GM20000 (cell line): ENCODE data around the gene PAPPA2.

Experiments used
- DNase-seq: peaks from one replicate; pipeline ENCODE4 v3.0.0; 2012; ENCODE audit warnings: low spot score
- TF ChIP-seq, protein P1 (sequence below): IDR thresholded peaks from 2 replicates; pipeline ENCODE4 v1.5.1; 2012; ENCODE audit warnings: mild to moderate bottlenecking, control low read depth; ENCODE audit errors: extremely low read depth, missing control alignments

The PAPPA2 gene

DNA sequence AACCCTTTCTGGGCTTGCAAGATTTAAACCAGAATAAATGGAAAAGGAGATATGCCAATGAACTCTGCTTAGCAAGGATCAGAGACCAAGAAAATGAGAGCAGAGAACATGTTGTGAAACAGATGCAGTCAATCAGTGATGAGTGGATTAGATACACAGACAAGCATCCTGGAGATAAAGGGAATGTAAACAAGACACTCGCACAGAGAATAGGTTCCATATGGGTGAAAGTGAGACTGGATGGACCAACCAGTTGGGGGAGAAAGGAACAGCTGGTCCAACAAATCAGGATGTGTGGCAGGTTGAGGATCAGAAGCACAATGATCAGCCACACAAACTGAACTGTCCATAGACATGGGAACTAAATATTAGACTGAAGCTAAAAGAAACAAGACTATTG, 363.3 kb downstream of the PAPPA2 start:
- DNase-seq: no peak
- TF ChIP-seq, protein P1, sequence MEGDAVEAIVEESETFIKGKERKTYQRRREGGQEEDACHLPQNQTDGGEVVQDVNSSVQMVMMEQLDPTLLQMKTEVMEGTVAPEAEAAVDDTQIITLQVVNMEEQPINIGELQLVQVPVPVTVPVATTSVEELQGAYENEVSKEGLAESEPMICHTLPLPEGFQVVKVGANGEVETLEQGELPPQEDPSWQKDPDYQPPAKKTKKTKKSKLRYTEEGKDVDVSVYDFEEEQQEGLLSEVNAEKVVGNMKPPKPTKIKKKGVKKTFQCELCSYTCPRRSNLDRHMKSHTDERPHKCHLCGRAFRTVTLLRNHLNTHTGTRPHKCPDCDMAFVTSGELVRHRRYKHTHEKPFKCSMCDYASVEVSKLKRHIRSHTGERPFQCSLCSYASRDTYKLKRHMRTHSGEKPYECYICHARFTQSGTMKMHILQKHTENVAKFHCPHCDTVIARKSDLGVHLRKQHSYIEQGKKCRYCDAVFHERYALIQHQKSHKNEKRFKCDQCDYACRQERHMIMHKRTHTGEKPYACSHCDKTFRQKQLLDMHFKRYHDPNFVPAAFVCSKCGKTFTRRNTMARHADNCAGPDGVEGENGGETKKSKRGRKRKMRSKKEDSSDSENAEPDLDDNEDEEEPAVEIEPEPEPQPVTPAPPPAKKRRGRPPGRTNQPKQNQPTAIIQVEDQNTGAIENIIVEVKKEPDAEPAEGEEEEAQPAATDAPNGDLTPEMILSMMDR: no peak

DNA sequence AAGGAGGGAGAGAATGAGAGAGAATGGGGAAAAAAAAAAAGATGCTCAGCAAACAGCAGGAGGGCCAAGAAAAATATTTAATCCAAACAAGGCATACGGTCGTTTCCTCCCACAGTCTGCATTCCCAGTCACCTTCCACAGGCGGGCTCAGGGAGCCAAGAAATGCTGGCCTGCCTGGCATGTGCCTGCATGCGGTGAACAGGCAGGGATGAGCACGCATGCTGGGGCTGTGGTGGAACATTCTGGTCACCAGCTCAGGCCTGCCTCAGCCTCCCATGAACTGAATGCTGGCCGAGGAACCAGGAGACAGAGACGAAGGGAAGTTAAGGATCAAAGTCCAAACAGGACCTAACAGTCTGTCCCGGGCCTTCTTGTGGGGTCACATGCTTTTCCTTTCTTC, 366.3 kb downstream of the PAPPA2 start:
- no peak for DNase-seq
- TF ChIP-seq, protein P1: no peak

DNA sequence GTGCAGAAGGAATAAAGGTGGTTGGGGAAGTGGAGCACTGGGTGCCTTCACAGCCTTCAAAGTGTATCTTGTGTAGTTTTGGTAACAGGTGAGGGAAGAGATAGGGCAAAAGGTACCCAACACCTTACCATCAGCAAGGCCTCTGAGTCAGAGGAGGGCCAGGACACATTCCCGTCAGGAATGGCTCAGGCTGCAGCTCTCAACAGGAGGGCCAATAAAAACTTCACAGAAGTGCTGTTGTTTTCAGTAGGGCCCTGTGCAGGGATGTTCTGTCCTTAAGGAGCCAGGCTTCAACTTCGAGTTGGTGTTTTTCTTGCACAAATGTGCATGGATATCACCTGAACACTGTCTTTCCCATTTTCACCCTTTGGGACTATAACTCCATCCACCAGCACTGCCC, 368.2 kb downstream of the PAPPA2 start:
- TF ChIP-seq, protein P1: no peak
- no peak for DNase-seq

DNA sequence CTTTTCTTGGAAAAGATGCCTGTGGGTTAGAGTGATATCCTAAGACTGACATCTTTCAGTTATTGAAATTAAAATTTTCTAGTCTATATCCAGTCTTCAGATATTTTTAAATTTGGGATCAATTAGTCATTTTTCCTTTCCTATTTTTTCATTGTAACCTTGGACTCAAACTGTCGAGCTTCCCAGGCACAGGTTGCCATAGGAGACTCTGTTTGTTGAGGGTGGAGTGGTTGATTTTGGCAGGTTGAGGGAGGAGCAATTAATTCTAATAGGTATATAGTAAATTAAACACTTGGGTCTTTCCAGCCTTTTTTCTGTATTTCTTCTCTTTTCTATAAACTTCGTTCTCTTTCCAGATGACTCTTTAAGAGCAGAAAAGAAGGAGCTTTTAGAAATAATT, 374.7 kb downstream of the PAPPA2 start:
- DNase-seq: no peak
- TF ChIP-seq, protein P1: no peak

DNA sequence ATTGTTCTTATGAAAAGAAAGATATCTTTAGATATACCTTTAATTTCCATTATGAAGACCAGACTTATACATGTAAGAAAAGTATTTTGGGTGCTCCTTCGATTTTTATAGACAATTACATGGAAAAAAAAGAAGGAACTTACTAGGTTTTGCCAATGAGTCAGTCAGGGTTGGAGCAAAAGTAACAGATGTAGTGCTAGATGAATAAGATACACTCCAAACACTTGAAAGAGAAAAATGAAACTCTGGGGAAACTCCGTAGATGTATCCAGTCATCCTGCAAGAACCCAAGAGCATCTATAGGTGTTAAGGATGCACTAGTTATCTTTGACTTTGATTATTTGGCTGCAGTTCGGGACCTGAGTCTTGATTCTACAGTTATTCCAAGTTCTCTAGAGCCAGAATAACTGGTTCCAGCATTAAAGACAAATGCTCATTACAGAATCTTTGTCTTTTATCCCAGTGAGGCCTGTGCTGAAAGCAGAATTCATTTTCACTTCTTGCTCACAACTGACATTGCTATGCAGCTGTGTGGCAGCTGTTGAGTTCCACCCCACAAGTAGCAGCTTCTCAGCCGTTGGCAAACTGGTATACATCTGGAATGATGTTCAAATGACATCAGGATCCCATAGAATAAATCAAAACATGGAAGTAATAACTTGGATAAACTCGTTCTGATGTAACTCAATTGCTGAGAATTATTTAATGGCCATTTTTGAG, 375.5 kb downstream of the PAPPA2 start:
- no peak for DNase-seq
- TF ChIP-seq, protein P1: no peak

DNA sequence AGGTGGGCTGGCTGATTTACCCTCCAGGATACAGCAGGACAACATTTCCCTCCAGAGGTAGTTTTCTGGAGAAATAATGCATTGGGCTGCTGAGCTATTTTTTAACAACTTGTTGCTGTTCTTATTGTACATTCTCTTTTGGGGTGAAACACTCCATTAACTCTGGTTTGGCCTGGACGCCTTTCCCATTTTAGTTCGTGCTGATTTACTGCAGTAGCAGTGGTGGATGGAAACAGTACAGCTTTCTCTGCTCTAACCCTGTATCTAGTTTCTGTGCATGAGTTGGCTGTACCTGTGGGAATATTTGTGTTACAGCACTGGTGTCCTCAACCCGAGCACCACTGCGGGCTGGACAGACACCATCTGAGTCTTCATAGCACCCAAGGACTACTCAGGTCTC, 376.2 kb downstream of the PAPPA2 start:
- DNase-seq: no peak
- TF ChIP-seq, protein P1: no peak

DNA sequence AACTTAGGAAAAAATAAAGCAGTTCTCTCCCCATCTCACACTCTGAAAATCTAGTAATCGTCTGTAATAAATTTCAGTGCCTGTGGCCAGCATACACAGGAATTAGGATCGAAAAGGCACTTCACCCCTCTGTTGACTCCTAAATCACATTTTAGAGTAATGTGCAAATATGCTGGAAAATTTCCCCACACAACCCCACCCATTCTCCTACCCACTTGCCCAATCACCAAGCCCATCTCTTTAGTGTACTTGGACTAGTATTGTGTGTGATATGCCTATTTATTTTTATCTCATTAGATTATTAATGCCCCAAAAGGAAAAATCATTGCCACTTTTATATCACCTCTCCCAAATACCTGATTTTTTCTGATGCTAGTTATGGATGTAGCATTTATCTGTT, 378.3 kb downstream of the PAPPA2 start:
- no peak for DNase-seq
- TF ChIP-seq, protein P1: no peak
